Parathyroid adenoma (tissue), 2 donors: ENCODE data around the gene KRTAP2-4.
"Not testable (repeated sequence)": the region's sequence is repeated elsewhere in the genome, so short reads cannot be mapped to it uniquely, and the experiment has no call there.

Source experiments
- H2AFZ ChIP-seq: fragments of 300-600 bp; sonication (generic); one replicate; pipeline ENCODE4 v1.7.0; 2017; ENCODE audit warnings: antibody characterized with exemption, mild to moderate bottlenecking
- H3K27ac ChIP-seq: fragments of 300-600 bp; sonication (generic); one replicate; pipeline ENCODE4 v1.7.0; 2017
- H3K27me3 ChIP-seq: fragments of 300-600 bp; sonication (generic); one replicate; pipeline ENCODE4 v1.7.0; 2017; ENCODE audit warnings: low read length; ENCODE audit not compliant: control insufficient read depth, insufficient read depth
- H3K36me3 ChIP-seq: fragments of 300-600 bp; sonication (generic); one replicate; pipeline ENCODE4 v1.7.0; 2017; ENCODE audit warnings: low read length; ENCODE audit not compliant: control insufficient read depth, insufficient read depth
- H3K4me1 ChIP-seq: fragments of 300-600 bp; sonication (generic); one replicate; pipeline ENCODE4 v1.7.0; 2017; ENCODE audit warnings: control low read depth
- H3K4me2 ChIP-seq: fragments of 300-600 bp; sonication (generic); one replicate; pipeline ENCODE4 v1.7.0; 2017; ENCODE audit warnings: low read length
- H3K4me3 ChIP-seq: fragments of 300-600 bp; sonication (generic); one replicate; pipeline ENCODE4 v1.7.0; 2017; ENCODE audit warnings: low read depth, low read length
- H3K79me2 ChIP-seq: fragments of 300-600 bp; sonication (generic); one replicate; pipeline ENCODE4 v1.7.0; 2017; ENCODE audit warnings: control low read depth
- H3K9ac ChIP-seq: fragments of 300-600 bp; sonication (generic); one replicate; pipeline ENCODE4 v1.7.0; 2017; ENCODE audit warnings: mild to moderate bottlenecking
- H3K9me3 ChIP-seq: fragments of 300-600 bp; sonication (generic); one replicate; pipeline ENCODE4 v1.7.0; 2017; ENCODE audit warnings: low read length; ENCODE audit not compliant: control insufficient read depth
- TF ChIP-seq, protein P1 (sequence below): fragments of 300-600 bp; sonication (generic); IDR thresholded peaks from one replicate; pipeline ENCODE4 v1.7.0; 2017; ENCODE audit warnings: antibody characterized with exemption, mild to moderate bottlenecking
- donor health status: primary hyperparathyroidism.

The KRTAP2-4 gene

DNA sequence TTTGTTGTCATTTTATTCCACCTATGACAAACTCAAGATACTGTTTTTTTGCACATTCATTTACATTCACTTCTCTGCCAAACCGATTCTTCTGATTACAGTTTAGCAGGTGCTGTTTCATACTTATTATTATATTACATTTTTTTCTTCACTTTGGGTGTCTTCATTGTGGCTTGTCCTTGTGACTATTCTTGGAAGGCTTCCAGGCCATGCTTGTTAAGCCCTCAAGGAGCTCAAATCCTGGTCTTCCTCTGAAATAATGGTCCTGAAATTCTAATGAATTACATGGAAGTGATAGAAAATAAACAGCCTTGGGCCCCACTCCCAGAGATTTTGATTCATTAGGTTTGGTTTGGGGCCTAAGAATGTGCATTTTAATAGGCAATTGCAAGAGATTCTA, 1.4 kb downstream of the KRTAP2-4 start:
- TF ChIP-seq, protein P1, sequence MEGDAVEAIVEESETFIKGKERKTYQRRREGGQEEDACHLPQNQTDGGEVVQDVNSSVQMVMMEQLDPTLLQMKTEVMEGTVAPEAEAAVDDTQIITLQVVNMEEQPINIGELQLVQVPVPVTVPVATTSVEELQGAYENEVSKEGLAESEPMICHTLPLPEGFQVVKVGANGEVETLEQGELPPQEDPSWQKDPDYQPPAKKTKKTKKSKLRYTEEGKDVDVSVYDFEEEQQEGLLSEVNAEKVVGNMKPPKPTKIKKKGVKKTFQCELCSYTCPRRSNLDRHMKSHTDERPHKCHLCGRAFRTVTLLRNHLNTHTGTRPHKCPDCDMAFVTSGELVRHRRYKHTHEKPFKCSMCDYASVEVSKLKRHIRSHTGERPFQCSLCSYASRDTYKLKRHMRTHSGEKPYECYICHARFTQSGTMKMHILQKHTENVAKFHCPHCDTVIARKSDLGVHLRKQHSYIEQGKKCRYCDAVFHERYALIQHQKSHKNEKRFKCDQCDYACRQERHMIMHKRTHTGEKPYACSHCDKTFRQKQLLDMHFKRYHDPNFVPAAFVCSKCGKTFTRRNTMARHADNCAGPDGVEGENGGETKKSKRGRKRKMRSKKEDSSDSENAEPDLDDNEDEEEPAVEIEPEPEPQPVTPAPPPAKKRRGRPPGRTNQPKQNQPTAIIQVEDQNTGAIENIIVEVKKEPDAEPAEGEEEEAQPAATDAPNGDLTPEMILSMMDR = no peak
- Histone ChIP-seq H3K27ac (no peak overlapping the region), H3K4me2 (no peak overlapping the region), H3K9ac (no peak overlapping the region), H3K36me3 (no peaks in the 10 kb centered on the region), H3K4me1 (no peaks in the 10 kb centered on the region), H3K4me3 (no peak overlapping the region), H3K79me2 (no peaks in the 10 kb centered on the region), H3K9me3 (no peaks in the 10 kb centered on the region), H3K27me3 (no peaks in the 10 kb centered on the region), H2AFZ (no peak overlapping the region)

- TF ChIP-seq, protein P1 = no peak
- Histone ChIP-seq H3K4me1 (no peaks in the 10 kb centered on the region), H3K79me2 (no peaks in the 10 kb centered on the region), H3K9me3 (no peaks in the 10 kb centered on the region), H2AFZ (no peak overlapping the region), H3K9ac (no peak overlapping the region), H3K36me3 (no peaks in the 10 kb centered on the region), H3K4me2 (no peak overlapping the region), H3K4me3 (no peak overlapping the region), H3K27me3 (no peaks in the 10 kb centered on the region), H3K27ac (no peak overlapping the region)
Observed at GRCh38 chr17:41063449-41063848, 2.2 kb downstream of the KRTAP2-4 start.

DNA sequence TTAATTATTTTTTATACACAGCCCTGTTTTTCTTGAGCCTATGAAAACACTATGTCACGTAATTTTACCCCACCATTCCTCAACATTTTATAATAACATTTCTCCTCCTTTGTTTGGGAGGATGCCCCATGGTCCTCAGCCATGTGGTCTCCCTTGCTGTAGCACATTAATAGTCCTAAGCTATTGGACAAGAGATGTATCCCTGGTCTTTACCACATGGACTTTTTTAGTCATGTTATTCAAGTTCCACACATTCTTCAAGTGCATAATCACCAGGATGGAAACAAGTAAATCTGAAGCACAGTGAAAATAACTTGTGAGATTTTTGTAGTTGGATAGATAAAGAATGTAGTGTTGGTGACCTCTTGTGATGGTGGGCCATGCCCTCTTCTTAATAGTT, 3.7 kb downstream of the KRTAP2-4 start:
- no peaks in the 10 kb centered on the region for H3K79me2 ChIP-seq
- H3K27ac ChIP-seq = no peak overlapping the region
- H3K4me1 ChIP-seq = no peaks in the 10 kb centered on the region
- H3K36me3 ChIP-seq = no peaks in the 10 kb centered on the region
- TF ChIP-seq, protein P1 = no peak
- H3K4me3 ChIP-seq = no peak overlapping the region
- H3K9ac ChIP-seq = no peak overlapping the region
- H3K9me3 ChIP-seq = no peaks in the 10 kb centered on the region
- H2AFZ ChIP-seq = no peak overlapping the region
- H3K27me3 ChIP-seq = no peaks in the 10 kb centered on the region
- H3K4me2 ChIP-seq = no peak overlapping the region

DNA sequence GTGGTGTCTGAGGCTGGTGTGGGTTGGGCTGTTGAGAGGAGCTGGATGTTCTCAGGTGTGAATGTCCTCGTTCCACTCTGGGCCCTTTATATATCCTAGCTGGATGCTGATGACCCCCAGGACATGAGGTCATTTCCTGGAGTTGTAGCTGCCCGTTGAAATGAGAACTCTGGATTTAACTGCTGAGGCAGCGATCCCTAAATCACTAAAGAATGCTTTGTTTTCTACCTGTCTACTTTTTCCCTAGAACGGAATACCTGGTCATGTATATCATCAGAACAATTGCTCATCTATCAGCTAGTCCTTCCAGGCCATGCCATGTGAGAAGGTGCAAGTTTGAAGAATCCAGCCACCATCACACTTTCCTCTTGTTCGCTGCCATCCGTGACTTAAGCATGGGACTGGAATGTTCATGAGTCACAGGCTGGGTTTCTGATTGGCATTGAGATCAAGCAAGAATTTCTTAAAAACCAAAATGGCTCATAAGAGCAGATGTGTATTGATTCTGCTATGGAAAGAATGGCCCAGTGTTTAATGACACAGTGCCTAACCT, 5.6 kb downstream of the KRTAP2-4 start, which contains the start of gene KRTAP2-3:
Gene KRTAP2-3, minus strand, starts transcription at position 63 of the 553 bp plus-strand sequence. CDS start 64 bp downstream, outside the sequence.
- Histone ChIP-seq H3K79me2 (no peaks in the 10 kb centered on the region), H3K9ac (no peak within 1 kb of the TSS), H3K4me3 (no peak within 1 kb of the TSS), H3K4me2 (no peak within 1 kb of the TSS), H3K9me3 (no peaks in the 10 kb centered on the region), H3K4me1 (no peaks in the 10 kb centered on the region), H3K27me3 (no peaks in the 10 kb centered on the region), H3K36me3 (no peaks in the 10 kb centered on the region), H3K27ac (no peak within 1 kb of the TSS), H2AFZ (no peak within 1 kb of the TSS)
- TF ChIP-seq, protein P1 = no peak

DNA sequence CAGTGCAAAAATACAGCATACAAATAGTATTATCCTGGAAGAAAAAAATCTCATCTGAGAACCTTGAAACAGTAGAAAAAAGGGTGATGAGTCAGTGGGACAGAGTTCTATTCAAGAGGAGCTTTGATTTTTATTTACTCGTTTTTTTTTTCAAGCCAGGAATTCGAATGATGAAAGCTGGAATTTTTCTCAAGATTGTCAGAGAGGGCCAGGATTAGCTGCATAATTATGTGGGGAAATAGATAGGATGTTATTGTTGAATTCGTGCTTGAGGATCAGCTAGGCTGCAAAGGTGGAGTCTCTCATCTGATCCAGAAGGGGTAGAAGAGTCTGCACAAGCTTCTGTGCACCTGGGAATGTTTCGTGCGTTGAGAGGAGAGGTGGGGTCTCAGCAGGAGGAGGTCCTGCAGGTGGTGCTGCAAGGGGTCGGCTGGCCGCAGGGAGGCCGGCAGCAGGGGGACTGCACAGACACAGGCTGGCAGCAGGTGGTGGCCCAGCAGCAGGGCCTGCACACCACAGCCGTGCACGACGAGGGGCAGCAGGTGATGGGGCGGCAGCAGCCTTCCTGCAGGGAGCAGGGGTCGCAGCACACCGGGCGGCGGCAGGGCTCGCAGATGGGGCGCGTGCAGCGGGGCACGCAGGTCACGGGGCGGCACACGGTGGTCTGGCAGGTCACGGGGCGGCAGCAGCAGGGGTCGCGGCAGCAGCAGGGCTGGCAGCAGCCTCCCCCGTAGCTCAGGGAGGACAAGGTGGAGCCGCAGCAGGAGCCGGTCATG, 6.2 kb downstream of the KRTAP2-4 start:
- H3K4me3 ChIP-seq, H3K27me3 ChIP-seq, H3K36me3 ChIP-seq, H3K9ac ChIP-seq, H3K79me2 ChIP-seq, H2AFZ ChIP-seq, H3K9me3 ChIP-seq, H3K4me2 ChIP-seq, H3K27ac ChIP-seq, H3K4me1 ChIP-seq: not testable (repeated sequence)
